Activated naive CD4-positive, alpha-beta T cell treated with anti-CD3 and anti-CD28 coated beads, Interleukin-2, amount 50 U/mL, for 72 hours (primary cell): ENCODE results near the gene VSTM2L. TPM values are rescaled to one million over a fixed set of nuclear protein-coding genes. Genes with fewer than 3 reads are reported as not detected.

Source experiments
- ATAC-seq, 2 donors: fragments of 150-1000 bp; cut with Tn5 transposase; 2 replicates each; pipeline ENCODE4 v1.10.0; 2021; ENCODE audit warnings: mild to moderate bottlenecking in 2 of 2, moderate library complexity in 2 of 2
- DNase-seq, 2 donors: peaks; one replicate each; pipeline ENCODE4 v3.0.0; 2021 to 2022; ENCODE audit warnings: low spot score in 2 of 2
- H3K27ac Mint-ChIP-seq, 2 donors: one replicate each; pipeline ENCODE4 v1.8.0; 2022; ENCODE audit warnings: mild to moderate bottlenecking in 2 of 2, mixed read lengths in 2 of 2
- H3K36me3 Mint-ChIP-seq, 2 donors: one replicate each; pipeline ENCODE4 v1.8.0; 2022; ENCODE audit warnings: mixed read lengths in 2 of 2
- H3K9me3 Mint-ChIP-seq, 2 donors: one replicate each; pipeline ENCODE4 v1.8.0; 2022; ENCODE audit warnings: mixed read lengths in 2 of 2
- total RNA-seq, 2 donors: library from RNA; stranded (reverse); gene quantifications; one replicate each; pipeline ENCODE4 v1.2.3, GENCODE V29; 2022

VSTM2L gene
- total RNA-seq, 2 donors from 2014 or later, result 0.30 to 0.33 TPM

- H3K36me3 Mint-ChIP-seq, result no peaks in the 10 kb centered on the region
- ATAC-seq (no peak), DNase-seq (no peak)
- no peak overlapping the region for H3K27ac Mint-ChIP-seq
- no peaks in the 10 kb centered on the region for H3K9me3 Mint-ChIP-seq
Observed at GRCh38 chr20:37892001-37892400, 10.9 kb upstream of the VSTM2L start.

GRCh38 chr20:37893566-37894241 lies 9.2 kb upstream of the VSTM2L start:
- Mint-ChIP-seq H3K9me3 (no peaks in the 10 kb centered on the region), H3K27ac (peak overlapping the region in 1 of 2 donors; percentile 14), H3K36me3 (no peaks in the 10 kb centered on the region)
- DNase-seq (no peak), ATAC-seq (no peak)

- ATAC-seq, result no peak
- DNase-seq, result no peak
- Mint-ChIP-seq H3K27ac (no peak overlapping the region), H3K9me3 (no peaks in the 10 kb centered on the region), H3K36me3 (no peaks in the 10 kb centered on the region)
Observed at GRCh38 chr20:37894454-37894853, 8.5 kb upstream of the VSTM2L start.

GRCh38 chr20:37895166-37895565 lies 7.8 kb upstream of the VSTM2L start:
- H3K9me3 Mint-ChIP-seq, result no peaks in the 10 kb centered on the region
- ATAC-seq (no peak), DNase-seq (no peak)
- no peaks in the 10 kb centered on the region for H3K36me3 Mint-ChIP-seq
- H3K27ac Mint-ChIP-seq, result no peak overlapping the region

GRCh38 chr20:37896932-37897548 lies 5.9 kb upstream of the VSTM2L start:
- no peak overlapping the region for H3K27ac Mint-ChIP-seq
- DNase-seq (no peak), ATAC-seq (no peak)
- no peaks in the 10 kb centered on the region for H3K9me3 Mint-ChIP-seq
- H3K36me3 Mint-ChIP-seq, result peaks cover 0 to 6% of the 10 kb centered on the region in 2 donors

GRCh38 chr20:37898233-37899104 lies 4.5 kb upstream of the VSTM2L start:
- peak overlapping the region in 1 of 2 donors; percentile 15 for H3K27ac Mint-ChIP-seq

GRCh38 chr20:37899105-37900045 lies 3.6 kb upstream of the VSTM2L start:
- ATAC-seq, result no peak
- Mint-ChIP-seq H3K27ac (no peak overlapping the region), H3K9me3 (no peaks in the 10 kb centered on the region), H3K36me3 (peaks cover 5 to 11% of the 10 kb centered on the region in 2 donors)
- DNase-seq, result no peak

More at GRCh38 chr20:37898233-37899104, 4.5 kb upstream of the VSTM2L start:
- ATAC-seq, result peak; percentile 92 to 93
- Mint-ChIP-seq H3K9me3 (no peaks in the 10 kb centered on the region), H3K36me3 (peaks cover under 1 to 6% of the 10 kb centered on the region in 2 donors)
- DNase-seq, result no peak

GRCh38 chr20:37901240-37901639 lies 1.7 kb upstream of the VSTM2L start:
- DNase-seq (no peak), ATAC-seq (no peak)
- Mint-ChIP-seq H3K27ac (no peak overlapping the region), H3K9me3 (no peaks in the 10 kb centered on the region), H3K36me3 (peaks cover 5 to 11% of the 10 kb centered on the region in 2 donors)

GRCh38 chr20:37901654-37902503 lies 1.0 kb upstream of the VSTM2L start:
- peaks cover 5 to 11% of the 10 kb centered on the region in 2 donors for H3K36me3 Mint-ChIP-seq
- H3K27ac Mint-ChIP-seq, result no peak overlapping the region
- peak; percentile 35 to 45 for ATAC-seq
- no peaks in the 10 kb centered on the region for H3K9me3 Mint-ChIP-seq
- no peak for DNase-seq

GRCh38 chr20:37903317-37904007 lies 535 bp downstream of the VSTM2L start:
- Mint-ChIP-seq H3K27ac (no peak overlapping the region), H3K36me3 (peaks cover 5 to 11% of the 10 kb centered on the region in 2 donors), H3K9me3 (no peaks in the 10 kb centered on the region)
- ATAC-seq (no peak), DNase-seq (peak in 1 of 2 donors; percentile 39)

- no peaks in the 10 kb centered on the region for H3K9me3 Mint-ChIP-seq
- H3K27ac Mint-ChIP-seq, result no peak overlapping the region
- H3K36me3 Mint-ChIP-seq, result peaks cover 5 to 11% of the 10 kb centered on the region in 2 donors
- DNase-seq, result no peak
- ATAC-seq, result no peak
Observed at GRCh38 chr20:37904008-37904642, 1.2 kb downstream of the VSTM2L start.

GRCh38 chr20:37904845-37905373 lies 2.0 kb downstream of the VSTM2L start:
- H3K9me3 Mint-ChIP-seq, result no peaks in the 10 kb centered on the region
- no peak overlapping the region for H3K27ac Mint-ChIP-seq
- H3K36me3 Mint-ChIP-seq, result peaks cover 5 to 11% of the 10 kb centered on the region in 2 donors
- DNase-seq (no peak), ATAC-seq (no peak)

GRCh38 chr20:37905671-37906613 lies 3.0 kb downstream of the VSTM2L start:
- peaks cover 5 to 10% of the 10 kb centered on the region in 2 donors for H3K36me3 Mint-ChIP-seq
- no peak for DNase-seq
- ATAC-seq, result no peak

More at GRCh38 chr20:37905671-37906613, 3.0 kb downstream of the VSTM2L start:
- Mint-ChIP-seq H3K9me3 (no peaks in the 10 kb centered on the region), H3K27ac (no peak overlapping the region)
